Neuronal stem cell (in vitro differentiated cells): Measurements from ENCODE around the gene NRG3.

Experiments used
- DNase-seq: peaks from one replicate; pipeline ENCODE4 v3.0.0-alpha.2; 2013; ENCODE audit warnings: low spot score
- H2AFZ ChIP-seq: one replicate; pipeline ENCODE4 v1.6.1; 2013; ENCODE audit warnings: mild to moderate bottlenecking, low read length, inconsistent platforms
- H2AK5ac ChIP-seq: 2 replicates; pipeline ENCODE4 v1.6.1; 2013; ENCODE audit warnings: low read depth, mild to moderate bottlenecking, inconsistent platforms, low read length, moderate library complexity, mixed read lengths
- H2BK120ac ChIP-seq: 2 replicates; pipeline ENCODE4 v1.6.1; 2013; ENCODE audit warnings: low read depth, mild to moderate bottlenecking, inconsistent platforms, low read length, moderate library complexity, mixed read lengths
- H2BK12ac ChIP-seq: one replicate; pipeline ENCODE4 v1.6.1; 2013; ENCODE audit warnings: low read length, inconsistent platforms
- H2BK15ac ChIP-seq: 2 replicates; pipeline ENCODE4 v1.6.1; 2013; ENCODE audit warnings: mild to moderate bottlenecking, low read length, inconsistent platforms, mixed read lengths
- H2BK5ac ChIP-seq: one replicate; pipeline ENCODE4 v1.6.1; 2013; ENCODE audit warnings: inconsistent platforms, mild to moderate bottlenecking, low read length, moderate library complexity
- H3K14ac ChIP-seq: one replicate; pipeline ENCODE4 v1.6.1; 2013; ENCODE audit warnings: low read length, inconsistent platforms
- H3K18ac ChIP-seq: 2 replicates; pipeline ENCODE4 v1.6.1; 2013; ENCODE audit warnings: low read length, inconsistent platforms
- H3K23ac ChIP-seq: 2 replicates; pipeline ENCODE4 v1.6.1; 2013; ENCODE audit warnings: low read depth, mild to moderate bottlenecking, mixed read lengths, low read length, inconsistent platforms; ENCODE audit not compliant: poor library complexity
- H3K27ac ChIP-seq: replicated peaks from 3 replicates; pipeline ENCODE4 v1.5.1; 2013; ENCODE audit warnings: low read length, inconsistent platforms
- H3K27me3 ChIP-seq, 3 experiments: 2 replicates each; pipeline ENCODE4 v1.6.1; 2013; ENCODE audit warnings: low read length in 3 of 3, mild to moderate bottlenecking in 2 of 3, inconsistent platforms in 1 of 3, low read depth in 1 of 3, mixed read lengths in 1 of 3, moderate library complexity in 1 of 3; ENCODE audit not compliant: control insufficient read depth in 3 of 3, insufficient read depth in 3 of 3
- H3K36me3 ChIP-seq, 2 donors: replicated peaks in 1 of 2; 2 replicates each; pipeline ENCODE4 v1.6.1; 2013; ENCODE audit warnings: low read length in 2 of 2; ENCODE audit not compliant: control insufficient read depth in 2 of 2, insufficient read depth in 2 of 2
- H3K4ac ChIP-seq: 2 replicates; pipeline ENCODE4 v1.6.1; 2013; ENCODE audit warnings: inconsistent platforms, mild to moderate bottlenecking, low read length, moderate library complexity
- H3K4me1 ChIP-seq, 2 donors: 1 replicate in 1 of 2; 2 replicates in 1 of 2; pipeline ENCODE4 v1.6.1; 2013; ENCODE audit warnings: low read length in 2 of 2, low read depth in 1 of 2; ENCODE audit not compliant: control insufficient read depth in 2 of 2, insufficient read depth in 1 of 2
- H3K4me2 ChIP-seq: one replicate; pipeline ENCODE4 v1.6.1; 2013; ENCODE audit warnings: mild to moderate bottlenecking, low read length, inconsistent platforms; ENCODE audit not compliant: insufficient read depth, poor library complexity, severe bottlenecking
- H3K4me3 ChIP-seq, 2 donors: 2 replicates each; pipeline ENCODE4 v1.5.1; 2013; ENCODE audit warnings: low read length in 2 of 2, mild to moderate bottlenecking in 2 of 2, inconsistent platforms in 1 of 2, moderate library complexity in 1 of 2
- H3K79me1 ChIP-seq: one replicate; pipeline ENCODE4 v1.6.1; 2013; ENCODE audit warnings: low read depth, mild to moderate bottlenecking, inconsistent platforms, low read length, moderate library complexity
- H3K9ac ChIP-seq: one replicate; pipeline ENCODE4 v1.6.1; 2013; ENCODE audit warnings: mild to moderate bottlenecking, low read depth, low read length, inconsistent platforms; ENCODE audit not compliant: poor library complexity
- H3K9me3 ChIP-seq, 2 donors: replicated peaks in 1 of 2; 2 replicates each; pipeline versions ENCODE3 to v1.6.1; 2013; ENCODE audit warnings: low read length in 2 of 2, mild to moderate bottlenecking in 2 of 2, inconsistent platforms in 1 of 2, low read depth in 1 of 2, mixed read lengths in 1 of 2, moderate library complexity in 1 of 2; ENCODE audit not compliant: control insufficient read depth in 2 of 2, insufficient read depth in 1 of 2
- H4K8ac ChIP-seq: one replicate; pipeline ENCODE4 v1.6.1; 2013; ENCODE audit warnings: low read depth, mild to moderate bottlenecking, inconsistent platforms, low read length, moderate library complexity
- H4K91ac ChIP-seq: one replicate; pipeline ENCODE4 v1.6.1; 2013; ENCODE audit warnings: low read length, low read depth, mild to moderate bottlenecking, inconsistent platforms; ENCODE audit not compliant: poor library complexity
- whole genome bisulfite sequencing, 2 donors: extraction: QIAGEN DNeasy Blood & Tissue Kit; methylation state at CpG; one replicate each; pipeline ENCODE4 v1.1.7; 2013; ENCODE audit warnings: missing lambda C conversion rate in 2 of 2, mixed read lengths in 1 of 2; ENCODE audit not compliant: insufficient read length in 2 of 2, insufficient replicate concordance in 1 of 2; ENCODE audit errors: extremely low coverage in 2 of 2; 5-methylcytosine and 5-hydroxymethylcytosine counted together

The NRG3 gene

DNA sequence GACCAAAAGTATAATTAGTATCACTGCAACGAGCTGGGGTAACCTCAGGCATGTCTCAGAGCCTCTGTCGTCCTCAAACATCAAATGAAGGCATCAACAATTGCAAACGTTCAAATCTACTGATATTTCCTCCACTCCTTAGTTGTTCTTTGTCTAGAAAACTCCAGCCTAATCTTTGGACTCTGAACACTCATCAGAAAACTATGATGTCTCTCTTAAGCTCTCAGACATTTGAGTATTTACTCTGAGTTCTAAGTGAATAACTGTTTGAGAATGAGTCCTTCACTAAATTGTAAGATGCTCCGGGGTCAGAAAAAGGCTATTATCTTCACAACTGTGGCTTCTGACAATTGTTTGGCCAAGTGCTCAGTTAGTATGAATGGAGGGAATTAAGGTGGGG lies 536.4 kb downstream of the NRG3 start:
- no peak for DNase-seq
- H3K4me2 ChIP-seq: no peak overlapping the region
- H2BK12ac ChIP-seq: no peak overlapping the region
- H2BK5ac ChIP-seq: no peak overlapping the region
- no peak overlapping the region for H3K18ac ChIP-seq
- no peak overlapping the region for H3K14ac ChIP-seq
- H2AFZ ChIP-seq: peak overlapping the region; percentile 6
- H3K36me3 ChIP-seq: no peaks in the 10 kb centered on the region
- H2AK5ac ChIP-seq: no peak overlapping the region
- no peak overlapping the region for H4K91ac ChIP-seq
- no CpG with 5 or more reads among the region's 4 CpGs for WGBS, 2 donors
- no peak overlapping the region for H3K23ac ChIP-seq
- H4K8ac ChIP-seq: no peak overlapping the region
- H3K9ac ChIP-seq: no peak overlapping the region
- no peak overlapping the region for H2BK120ac ChIP-seq
- no peak overlapping the region for H3K4ac ChIP-seq
- no peak overlapping the region for H3K27ac ChIP-seq
- H3K79me1 ChIP-seq: no peaks in the 10 kb centered on the region
- no peak overlapping the region for H3K4me3 ChIP-seq
- H3K9me3 ChIP-seq: no peaks in the 10 kb centered on the region
- H2BK15ac ChIP-seq: no peak overlapping the region
- H3K4me1 ChIP-seq: no peaks in the 10 kb centered on the region
- H3K27me3 ChIP-seq: no peaks in the 10 kb centered on the region

DNA sequence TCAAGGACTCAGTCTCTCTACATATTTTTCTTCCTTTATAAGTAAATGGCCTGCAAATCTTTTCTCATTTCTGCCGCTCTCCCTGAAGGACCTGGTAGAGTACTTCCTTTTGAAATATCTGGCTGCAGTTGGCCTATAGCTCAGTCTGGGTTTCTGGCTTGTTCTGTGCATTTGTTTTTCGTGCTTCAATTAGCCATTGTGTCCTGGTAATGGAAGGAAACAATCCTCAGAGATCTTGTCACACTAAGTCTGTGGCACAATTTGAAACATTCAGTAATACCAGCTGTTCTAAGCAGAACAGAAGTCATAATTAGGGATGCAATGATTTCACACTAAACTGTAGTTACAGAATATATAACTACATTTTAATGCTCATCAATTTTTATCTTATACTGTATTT lies 545.0 kb downstream of the NRG3 start:
- Histone ChIP-seq H3K27ac (no peak overlapping the region), H2BK15ac (no peak overlapping the region), H3K9me3 (no peaks in the 10 kb centered on the region), H2BK5ac (no peak overlapping the region), H4K91ac (no peak overlapping the region), H3K4me1 (no peaks in the 10 kb centered on the region), H2AFZ (no peak overlapping the region), H3K14ac (no peak overlapping the region), H3K9ac (no peak overlapping the region), H3K36me3 (no peaks in the 10 kb centered on the region), H3K27me3 (no peaks in the 10 kb centered on the region), H2BK120ac (no peak overlapping the region), H3K79me1 (no peaks in the 10 kb centered on the region), H3K18ac (no peak overlapping the region), H3K4me2 (no peak overlapping the region), H3K4ac (no peak overlapping the region), H4K8ac (no peak overlapping the region), H3K4me3 (no peak overlapping the region), H2AK5ac (no peak overlapping the region), H2BK12ac (no peak overlapping the region), H3K23ac (no peak overlapping the region)
- no peak for DNase-seq
- WGBS, 2 donors: no CpG with 5 or more reads among the region's 2 CpGs

DNA sequence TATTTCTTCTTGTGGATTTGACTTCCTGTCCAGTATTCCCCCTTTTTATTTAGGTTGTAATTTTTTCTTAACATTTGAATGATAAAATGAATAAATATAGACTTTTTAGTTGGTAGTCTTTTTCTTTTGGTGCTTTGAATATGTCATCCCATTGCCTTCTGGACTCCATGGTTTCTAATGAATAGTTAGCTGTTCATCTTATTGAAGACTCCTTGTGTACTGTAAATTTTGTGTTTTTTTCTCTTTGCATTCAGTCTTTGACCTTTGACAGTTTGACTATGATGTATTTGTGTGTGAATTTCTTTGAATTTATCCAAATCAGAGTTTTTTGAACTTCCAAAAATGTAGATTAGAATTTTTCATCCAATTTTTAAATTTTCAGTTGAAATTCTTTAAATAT lies 554.3 kb downstream of the NRG3 start:
- Histone ChIP-seq H3K9ac (no peak overlapping the region), H2AK5ac (no peak overlapping the region), H2AFZ (no peak overlapping the region), H3K4me3 (no peak overlapping the region), H2BK15ac (no peak overlapping the region), H3K4me1 (no peaks in the 10 kb centered on the region), H3K27ac (no peak overlapping the region), H3K14ac (no peak overlapping the region), H2BK5ac (no peak overlapping the region), H3K23ac (no peak overlapping the region), H2BK120ac (no peak overlapping the region), H2BK12ac (no peak overlapping the region), H3K9me3 (peaks cover 0 to 3% of the 10 kb centered on the region in 2 donors), H3K4me2 (no peak overlapping the region), H3K79me1 (no peaks in the 10 kb centered on the region), H4K91ac (no peak overlapping the region), H4K8ac (no peak overlapping the region), H3K27me3 (no peaks in the 10 kb centered on the region), H3K18ac (no peak overlapping the region), H3K36me3 (peaks cover 0 to 2% of the 10 kb centered on the region in 2 donors), H3K4ac (no peak overlapping the region)
- DNase-seq: no peak

DNA sequence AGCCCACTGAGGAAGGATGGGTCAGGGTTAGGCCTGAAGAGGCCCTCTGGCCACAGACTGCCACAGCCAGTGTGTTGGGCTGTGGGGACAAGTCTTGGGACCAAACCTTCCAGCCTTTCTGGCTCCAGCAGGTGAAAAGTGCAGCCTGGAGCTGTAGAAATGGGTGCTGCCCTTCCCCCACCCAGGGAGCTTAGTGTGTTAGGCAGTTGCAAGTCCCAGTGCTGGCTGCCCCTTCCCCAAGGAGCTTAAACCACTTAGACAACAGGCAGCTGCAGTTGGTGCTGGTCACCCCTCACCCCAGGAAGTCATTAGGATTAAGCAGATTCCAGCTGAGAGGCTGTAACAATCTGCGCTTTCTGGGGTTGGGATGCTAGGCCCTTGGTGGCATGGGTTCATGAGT lies 563.3 kb downstream of the NRG3 start:
- H3K9ac ChIP-seq: no peak overlapping the region
- H3K4me1 ChIP-seq: no peaks in the 10 kb centered on the region
- peak overlapping the region; percentile 17 for H3K14ac ChIP-seq
- peak overlapping the region; percentile 66 for H3K4ac ChIP-seq
- no peak overlapping the region for H2BK5ac ChIP-seq
- no peak overlapping the region for H2BK12ac ChIP-seq
- peak overlapping the region; percentile 13 for H3K18ac ChIP-seq
- H4K8ac ChIP-seq: no peak overlapping the region
- H3K4me2 ChIP-seq: no peak overlapping the region
- no peak overlapping the region for H2BK120ac ChIP-seq
- H3K79me1 ChIP-seq: no peaks in the 10 kb centered on the region
- no peak overlapping the region for H2AFZ ChIP-seq
- H2AK5ac ChIP-seq: no peak overlapping the region
- no CpG with 5 or more reads among the region's 1 CpG for WGBS, 2 donors
- H3K27ac ChIP-seq: no peak overlapping the region
- no peaks in the 10 kb centered on the region for H3K27me3 ChIP-seq
- H4K91ac ChIP-seq: no peak overlapping the region
- H3K4me3 ChIP-seq: no peak overlapping the region
- H2BK15ac ChIP-seq: no peak overlapping the region
- H3K36me3 ChIP-seq: no peaks in the 10 kb centered on the region
- no peak overlapping the region for H3K23ac ChIP-seq
- no peaks in the 10 kb centered on the region for H3K9me3 ChIP-seq
- no peak for DNase-seq
